KMS-11 (cell line): ENCODE measurements around the gene GPR21.
A peak's percentile ranks its signal among the peaks of the same experiment; 100 is the strongest.

Source experiments
- H2AFZ ChIP-seq: fragments of 200-600 bp; sonication (generic); 2 replicates; pipeline ENCODE4 v1.6.1; 2016; ENCODE audit warnings: antibody characterized with exemption, mixed run types, low read depth
- H3K27ac ChIP-seq: fragments of 200-600 bp; sonication (generic); 2 replicates; pipeline ENCODE4 v1.6.1; 2016; ENCODE audit warnings: mild to moderate bottlenecking, mixed run types
- H3K27me3 ChIP-seq: fragments of 200-600 bp; sonication (generic); 2 replicates; pipeline ENCODE4 v1.6.1; 2017; ENCODE audit warnings: mild to moderate bottlenecking, low read depth, mixed run types, moderate library complexity; ENCODE audit not compliant: insufficient read depth
- H3K36me3 ChIP-seq: fragments of 200-600 bp; sonication (generic); 2 replicates; pipeline ENCODE4 v1.6.1; 2017; ENCODE audit warnings: mild to moderate bottlenecking, mixed run types; ENCODE audit not compliant: insufficient read depth
- H3K4me1 ChIP-seq: fragments of 200-600 bp; sonication (generic); 2 replicates; pipeline ENCODE4 v1.6.1; 2016; ENCODE audit warnings: mild to moderate bottlenecking, low read depth, mixed run types; ENCODE audit not compliant: poor library complexity, severe bottlenecking
- H3K4me2 ChIP-seq: fragments of 200-600 bp; sonication (generic); 2 replicates; pipeline ENCODE4 v1.7.0; 2016; ENCODE audit warnings: mild to moderate bottlenecking, mixed run types
- H3K4me3 ChIP-seq: fragments of 200-600 bp; sonication (generic); IDR thresholded peaks from 2 replicates; pipeline ENCODE4 v1.6.1; 2017; ENCODE audit warnings: low read depth, low read length, mixed read lengths; ENCODE audit not compliant: insufficient read depth
- H3K79me2 ChIP-seq: fragments of 200-600 bp; sonication (generic); 2 replicates; pipeline ENCODE4 v1.6.1; 2016; ENCODE audit warnings: low read depth, mixed run types; ENCODE audit not compliant: insufficient read depth
- H3K9ac ChIP-seq: fragments of 200-600 bp; sonication (generic); 2 replicates; pipeline ENCODE4 v1.6.1; 2016; ENCODE audit warnings: mild to moderate bottlenecking, mixed run types
- H4K20me1 ChIP-seq: fragments of 200-600 bp; sonication (generic); 2 replicates; pipeline ENCODE4 v1.6.1; 2016; ENCODE audit warnings: mild to moderate bottlenecking, mixed run types; ENCODE audit not compliant: insufficient read depth
- TF ChIP-seq, protein P1 (sequence below): fragments of 200-600 bp; sonication (generic); conservative IDR thresholded peaks from 2 replicates; pipeline ENCODE4 v1.6.1; 2017; ENCODE audit warnings: low read depth, mild to moderate bottlenecking, antibody characterized with exemption, low read length, moderate library complexity, mixed read lengths

The GPR21 gene

DNA sequence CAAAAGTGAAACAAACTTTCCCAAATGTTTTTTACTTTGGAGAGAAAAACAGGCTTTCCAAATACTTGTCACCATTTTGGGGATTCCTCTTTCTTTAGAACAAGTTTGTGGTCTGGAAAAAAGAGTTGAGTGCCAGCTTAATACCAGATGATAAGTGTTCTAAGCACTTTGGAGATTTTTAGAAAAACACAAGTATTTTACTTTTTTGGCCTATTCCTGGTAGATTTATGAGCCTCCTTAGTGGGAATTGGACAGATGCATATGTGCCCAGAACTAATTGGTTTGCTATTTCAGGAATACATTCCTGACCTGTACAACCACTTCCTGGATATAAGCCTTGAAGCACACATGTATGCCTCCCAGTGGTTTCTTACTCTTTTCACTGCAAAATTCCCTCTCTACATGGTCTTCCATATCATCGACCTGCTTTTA is 40.5 kb downstream of the GPR21 start:
- Histone ChIP-seq H3K27me3 (no peaks in the 10 kb centered on the region), H3K36me3 (no peaks in the 10 kb centered on the region), H3K9ac (no peak overlapping the region), H3K4me3 (no peak overlapping the region), H3K4me2 (no peak overlapping the region), H3K4me1 (no peaks in the 10 kb centered on the region), H3K27ac (no peak overlapping the region), H2AFZ (no peak overlapping the region), H4K20me1 (no peaks in the 10 kb centered on the region), H3K79me2 (no peaks in the 10 kb centered on the region)
- TF ChIP-seq, protein P1, sequence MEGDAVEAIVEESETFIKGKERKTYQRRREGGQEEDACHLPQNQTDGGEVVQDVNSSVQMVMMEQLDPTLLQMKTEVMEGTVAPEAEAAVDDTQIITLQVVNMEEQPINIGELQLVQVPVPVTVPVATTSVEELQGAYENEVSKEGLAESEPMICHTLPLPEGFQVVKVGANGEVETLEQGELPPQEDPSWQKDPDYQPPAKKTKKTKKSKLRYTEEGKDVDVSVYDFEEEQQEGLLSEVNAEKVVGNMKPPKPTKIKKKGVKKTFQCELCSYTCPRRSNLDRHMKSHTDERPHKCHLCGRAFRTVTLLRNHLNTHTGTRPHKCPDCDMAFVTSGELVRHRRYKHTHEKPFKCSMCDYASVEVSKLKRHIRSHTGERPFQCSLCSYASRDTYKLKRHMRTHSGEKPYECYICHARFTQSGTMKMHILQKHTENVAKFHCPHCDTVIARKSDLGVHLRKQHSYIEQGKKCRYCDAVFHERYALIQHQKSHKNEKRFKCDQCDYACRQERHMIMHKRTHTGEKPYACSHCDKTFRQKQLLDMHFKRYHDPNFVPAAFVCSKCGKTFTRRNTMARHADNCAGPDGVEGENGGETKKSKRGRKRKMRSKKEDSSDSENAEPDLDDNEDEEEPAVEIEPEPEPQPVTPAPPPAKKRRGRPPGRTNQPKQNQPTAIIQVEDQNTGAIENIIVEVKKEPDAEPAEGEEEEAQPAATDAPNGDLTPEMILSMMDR = no peak

DNA sequence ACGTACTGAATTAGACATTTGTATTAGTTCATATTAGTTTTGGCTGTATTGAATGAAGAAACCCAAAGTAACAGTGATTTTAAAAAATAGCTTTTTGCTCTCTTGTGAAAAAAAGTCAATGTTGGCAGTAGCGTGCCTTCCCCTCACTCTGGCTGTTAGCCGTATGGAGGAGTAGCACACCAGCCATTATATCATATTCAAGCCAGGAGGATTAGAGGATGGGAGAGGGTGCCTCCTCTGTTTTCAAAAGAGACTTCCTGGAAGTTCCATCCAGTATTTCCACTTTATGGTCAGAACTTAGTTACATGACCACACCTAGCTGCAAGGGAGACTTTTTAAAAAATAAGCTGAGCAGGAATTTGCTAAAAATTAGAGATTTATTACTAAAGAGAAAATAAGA is 41.2 kb downstream of the GPR21 start:
- H3K4me3 ChIP-seq = no peak overlapping the region
- H3K4me2 ChIP-seq = no peak overlapping the region
- no peaks in the 10 kb centered on the region for H3K36me3 ChIP-seq
- no peak overlapping the region for H2AFZ ChIP-seq
- no peaks in the 10 kb centered on the region for H3K27me3 ChIP-seq
- H4K20me1 ChIP-seq = no peaks in the 10 kb centered on the region
- H3K79me2 ChIP-seq = no peaks in the 10 kb centered on the region
- TF ChIP-seq, protein P1 = no peak
- H3K9ac ChIP-seq = no peak overlapping the region
- H3K4me1 ChIP-seq = no peaks in the 10 kb centered on the region
- no peak overlapping the region for H3K27ac ChIP-seq

DNA sequence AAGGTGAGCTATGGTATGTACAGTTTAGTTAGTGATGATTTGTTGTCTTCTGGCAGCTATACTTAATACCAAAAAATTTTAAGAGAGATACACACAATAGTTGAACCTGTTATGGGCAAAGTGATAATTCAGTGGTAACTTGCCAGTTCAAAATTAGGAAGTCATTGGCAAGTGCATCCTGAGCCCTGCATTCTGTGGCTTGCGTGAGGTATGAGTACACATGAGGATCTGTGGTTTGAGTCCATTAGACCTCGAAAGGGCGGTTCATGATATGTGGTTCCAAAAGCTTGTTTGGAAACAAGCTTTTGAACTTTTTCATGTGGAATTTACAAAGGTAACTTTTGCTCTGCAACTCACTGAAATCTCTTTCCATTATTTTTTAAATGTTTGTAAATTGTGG is 47.0 kb downstream of the GPR21 start:
- Histone ChIP-seq H3K36me3 (no peaks in the 10 kb centered on the region), H3K9ac (no peak overlapping the region), H2AFZ (no peak overlapping the region), H3K79me2 (no peaks in the 10 kb centered on the region), H3K4me3 (no peak overlapping the region), H4K20me1 (no peaks in the 10 kb centered on the region), H3K27ac (no peak overlapping the region), H3K27me3 (no peaks in the 10 kb centered on the region), H3K4me1 (peaks cover 9% of the 10 kb centered on the region), H3K4me2 (no peak overlapping the region)
- TF ChIP-seq, protein P1 = no peak

DNA sequence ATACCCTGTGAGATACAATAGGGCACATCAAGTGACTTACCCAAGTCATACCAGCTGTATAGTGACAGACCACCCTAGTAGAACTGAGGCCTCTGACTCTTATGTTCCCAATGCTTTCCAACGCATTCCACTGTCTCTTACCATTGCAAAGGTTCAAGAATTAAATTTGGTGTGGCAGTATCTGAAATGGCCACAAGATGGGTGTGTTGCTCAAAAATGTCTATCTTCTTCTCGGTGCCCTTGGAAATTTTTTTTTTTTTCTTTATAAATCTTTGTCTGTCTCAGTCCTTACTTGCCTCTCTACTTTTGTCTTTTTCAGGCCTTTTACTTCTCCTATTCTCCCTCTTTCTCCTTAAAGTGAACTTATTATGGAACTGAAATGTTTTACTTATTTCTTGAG is 48.4 kb downstream of the GPR21 start:
- Histone ChIP-seq H3K4me2 (no peak overlapping the region), H3K4me3 (no peak overlapping the region), H3K9ac (no peak overlapping the region), H3K36me3 (no peaks in the 10 kb centered on the region), H4K20me1 (no peaks in the 10 kb centered on the region), H3K4me1 (peaks cover 23% of the 10 kb centered on the region), H3K79me2 (no peaks in the 10 kb centered on the region), H3K27me3 (no peaks in the 10 kb centered on the region), H3K27ac (no peak overlapping the region), H2AFZ (no peak overlapping the region)
- TF ChIP-seq, protein P1 = peak; percentile 78

DNA sequence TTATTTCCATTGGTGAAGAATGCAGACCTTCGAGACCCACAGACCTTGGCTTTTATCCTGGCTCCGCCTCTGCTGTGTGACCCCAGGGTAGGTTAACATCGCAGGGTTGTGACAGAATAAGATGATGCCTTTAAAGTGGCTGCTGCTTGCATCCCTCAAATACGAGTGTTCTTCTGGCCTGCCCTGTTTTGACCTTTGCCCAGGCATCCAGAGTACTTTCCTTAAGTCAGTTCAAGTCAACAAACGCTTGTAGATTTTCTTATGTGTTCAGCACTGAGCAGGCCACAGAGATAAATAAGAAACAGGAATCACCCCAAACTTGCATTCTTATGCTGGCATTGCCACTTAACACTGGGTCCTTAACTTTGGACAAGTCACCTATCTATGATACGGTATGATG is 50.2 kb downstream of the GPR21 start:
- H2AFZ ChIP-seq = no peak overlapping the region
- no peaks in the 10 kb centered on the region for H3K79me2 ChIP-seq
- no peak overlapping the region for H3K4me2 ChIP-seq
- H3K27me3 ChIP-seq = no peaks in the 10 kb centered on the region
- H4K20me1 ChIP-seq = no peaks in the 10 kb centered on the region
- H3K4me1 ChIP-seq = peaks cover 41% of the 10 kb centered on the region
- no peaks in the 10 kb centered on the region for H3K36me3 ChIP-seq
- no peak overlapping the region for H3K9ac ChIP-seq
- TF ChIP-seq, protein P1 = no peak
- H3K4me3 ChIP-seq = no peak overlapping the region
- no peak overlapping the region for H3K27ac ChIP-seq
